Lower leg skin (tissue), 3 donors: ENCODE measurements around the gene GPR137.

Experiments used
- POLR2A ChIP-seq, 2 donors: fragments of 450-650 bp; IDR thresholded peaks; one replicate each; pipeline ENCODE4 v1.6.1; 2016 to 2017; ENCODE audit warnings: antibody characterized with exemption in 2 of 2, mild to moderate bottlenecking in 1 of 2, moderate library complexity in 1 of 2
- TF ChIP-seq, protein P1 (sequence below), 3 donors: fragments of 450-650 bp; IDR thresholded peaks; one replicate each; pipeline ENCODE4 v1.5.1; 2016; ENCODE audit warnings: antibody characterized with exemption in 3 of 3, mild to moderate bottlenecking in 3 of 3, moderate library complexity in 2 of 3

DNA sequence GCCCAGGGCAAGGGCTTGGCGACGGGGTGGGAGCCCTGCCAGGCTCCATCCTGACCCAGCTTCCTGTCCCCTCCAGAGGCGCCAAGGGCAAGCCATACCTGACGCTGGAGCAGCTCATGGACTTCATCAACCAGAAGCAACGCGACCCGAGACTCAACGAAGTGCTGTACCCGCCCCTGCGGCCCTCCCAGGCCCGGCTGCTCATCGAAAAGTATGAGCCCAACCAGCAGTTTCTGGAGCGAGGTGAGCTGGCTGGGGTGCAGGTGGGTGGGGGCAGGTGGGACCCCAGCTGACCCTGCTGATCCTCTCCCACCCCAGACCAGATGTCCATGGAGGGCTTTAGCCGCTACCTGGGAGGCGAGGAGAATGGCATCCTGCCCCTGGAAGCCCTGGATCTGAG, 29.3 kb upstream of the GPR137 start:
- TF ChIP-seq, protein P1, sequence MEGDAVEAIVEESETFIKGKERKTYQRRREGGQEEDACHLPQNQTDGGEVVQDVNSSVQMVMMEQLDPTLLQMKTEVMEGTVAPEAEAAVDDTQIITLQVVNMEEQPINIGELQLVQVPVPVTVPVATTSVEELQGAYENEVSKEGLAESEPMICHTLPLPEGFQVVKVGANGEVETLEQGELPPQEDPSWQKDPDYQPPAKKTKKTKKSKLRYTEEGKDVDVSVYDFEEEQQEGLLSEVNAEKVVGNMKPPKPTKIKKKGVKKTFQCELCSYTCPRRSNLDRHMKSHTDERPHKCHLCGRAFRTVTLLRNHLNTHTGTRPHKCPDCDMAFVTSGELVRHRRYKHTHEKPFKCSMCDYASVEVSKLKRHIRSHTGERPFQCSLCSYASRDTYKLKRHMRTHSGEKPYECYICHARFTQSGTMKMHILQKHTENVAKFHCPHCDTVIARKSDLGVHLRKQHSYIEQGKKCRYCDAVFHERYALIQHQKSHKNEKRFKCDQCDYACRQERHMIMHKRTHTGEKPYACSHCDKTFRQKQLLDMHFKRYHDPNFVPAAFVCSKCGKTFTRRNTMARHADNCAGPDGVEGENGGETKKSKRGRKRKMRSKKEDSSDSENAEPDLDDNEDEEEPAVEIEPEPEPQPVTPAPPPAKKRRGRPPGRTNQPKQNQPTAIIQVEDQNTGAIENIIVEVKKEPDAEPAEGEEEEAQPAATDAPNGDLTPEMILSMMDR (IDR thresholded peaks at IDR 0.05) = no peak
- no peak for TF ChIP-seq POLR2A (IDR thresholded peaks at IDR 0.05)
